Astrocyte (in vitro differentiated cells and primary cell): ENCODE measurements around the gene CUEDC1. TPM values are rescaled to one million over a fixed set of nuclear protein-coding genes. Genes with fewer than 3 reads are reported as not detected.

Experiments used
- DNase-seq: peaks from one replicate; pipeline ENCODE4 v3.0.0-alpha.2; 2010; ENCODE audit warnings: low read depth
- FAIRE-seq: peaks from 2 replicates; lab custom pipeline; 2011; peaks lifted over from hg19 to GRCh38; lab: Jason Lieb, UNC
- H2AFZ ChIP-seq: 2 replicates; pipeline ENCODE4 v1.6.0; 2012; ENCODE audit warnings: low read depth, low read length, inconsistent platforms
- H3K27ac ChIP-seq: 2 replicates; pipeline ENCODE4 v1.5.1; 2011; ENCODE audit warnings: low read depth, low read length, inconsistent platforms
- H3K27me3 ChIP-seq: 2 replicates; pipeline ENCODE4 v1.6.0; 2011; ENCODE audit warnings: low read length, inconsistent platforms; ENCODE audit not compliant: insufficient read depth
- H3K36me3 ChIP-seq: 2 replicates; pipeline ENCODE4 v1.5.1; 2011; ENCODE audit warnings: low read length, inconsistent platforms; ENCODE audit not compliant: insufficient read depth
- H3K4me1 ChIP-seq: 2 replicates; pipeline ENCODE4 v1.5.1; 2011; ENCODE audit warnings: low read length, inconsistent platforms; ENCODE audit not compliant: insufficient read depth
- H3K4me2 ChIP-seq: 2 replicates; pipeline ENCODE4 v1.6.0; 2012; ENCODE audit warnings: low read length, inconsistent platforms
- H3K4me3 ChIP-seq: 2 replicates; pipeline ENCODE4 v1.5.1; 2011; ENCODE audit warnings: low read depth, mild to moderate bottlenecking, low read length, inconsistent platforms; ENCODE audit not compliant: insufficient read depth
- H3K79me2 ChIP-seq: 2 replicates; pipeline ENCODE4 v1.6.0; 2012; ENCODE audit warnings: mild to moderate bottlenecking, low read length, inconsistent platforms; ENCODE audit not compliant: insufficient read depth
- H3K9ac ChIP-seq: 2 replicates; pipeline ENCODE4 v1.6.0; 2012; ENCODE audit warnings: mild to moderate bottlenecking, low read length, inconsistent platforms
- H3K9me3 ChIP-seq: 2 replicates; pipeline ENCODE4 v1.5.1; 2012; ENCODE audit warnings: low read depth, mild to moderate bottlenecking, low read length, inconsistent platforms; ENCODE audit not compliant: insufficient read depth
- H4K20me1 ChIP-seq: 2 replicates; pipeline ENCODE4 v1.6.0; 2012; ENCODE audit warnings: low read length, inconsistent platforms; ENCODE audit not compliant: insufficient read depth
- H3K27ac Mint-ChIP-seq: one replicate; pipeline ENCODE4 v1.8.0; 2021; ENCODE audit warnings: mild to moderate bottlenecking, mixed read lengths; ENCODE audit not compliant: unreplicated experiment
- H3K27me3 Mint-ChIP-seq: one replicate; pipeline ENCODE4 v1.8.0; 2021; ENCODE audit warnings: low read depth, mixed read lengths; ENCODE audit not compliant: unreplicated experiment
- H3K36me3 Mint-ChIP-seq: one replicate; pipeline ENCODE4 v1.8.0; 2021; ENCODE audit warnings: low read depth, mixed read lengths; ENCODE audit not compliant: unreplicated experiment
- H3K4me1 Mint-ChIP-seq: one replicate; pipeline ENCODE4 v1.8.0; 2021; ENCODE audit warnings: low read depth, mixed read lengths; ENCODE audit not compliant: unreplicated experiment
- H3K4me3 Mint-ChIP-seq: one replicate; pipeline ENCODE4 v1.8.0; 2021; ENCODE audit warnings: mild to moderate bottlenecking, moderate library complexity, mixed read lengths; ENCODE audit not compliant: unreplicated experiment
- H3K9me3 Mint-ChIP-seq: one replicate; pipeline ENCODE4 v1.8.0; 2021; ENCODE audit warnings: mild to moderate bottlenecking, mixed read lengths; ENCODE audit not compliant: unreplicated experiment
- CTCF ChIP-seq: IDR thresholded peaks from 2 replicates; pipeline ENCODE4 v1.5.1; 2011; ENCODE audit warnings: low read depth, mild to moderate bottlenecking, inconsistent platforms, low read length, moderate library complexity; ENCODE audit not compliant: insufficient read depth
- EZH2 ChIP-seq: IDR thresholded peaks from 2 replicates; pipeline ENCODE4 v1.6.1; 2012; ENCODE audit warnings: mild to moderate bottlenecking, low read length, inconsistent platforms; ENCODE audit not compliant: insufficient read depth
- total RNA-seq: library from RNA; stranded (reverse); gene quantifications from 2 replicates; pipeline ENCODE4 v1.2.1, GENCODE V29; 2021

CUEDC1 gene
- total RNA-seq, 1 donor from 2014 or later, result 43.7 TPM

- peak overlapping the region; percentile 44 for H3K9ac ChIP-seq
- TF ChIP-seq EZH2 (no peak), CTCF (no peak)
- Mint-ChIP-seq H3K27ac (peak overlapping the region; percentile 93), H3K4me1 (peaks cover 77% of the 10 kb centered on the region), H3K36me3 (peaks cover 9% of the 10 kb centered on the region), H3K27me3 (no peaks in the 10 kb centered on the region), H3K4me3 (no peak overlapping the region), H3K9me3 (no peaks in the 10 kb centered on the region)
- H3K4me2 ChIP-seq, result no peak overlapping the region
- no peaks in the 10 kb centered on the region for H4K20me1 ChIP-seq
- no peak overlapping the region for H3K27ac ChIP-seq
- no peaks in the 10 kb centered on the region for H3K9me3 ChIP-seq
- H2AFZ ChIP-seq, result no peak overlapping the region
- H3K36me3 ChIP-seq, result no peaks in the 10 kb centered on the region
- peaks cover 3% of the 10 kb centered on the region for H3K79me2 ChIP-seq
- no peak for FAIRE-seq
- no peak for DNase-seq
- no peaks in the 10 kb centered on the region for H3K27me3 ChIP-seq
- H3K4me3 ChIP-seq, result no peak overlapping the region
- H3K4me1 ChIP-seq, result peaks cover 75% of the 10 kb centered on the region
Observed at GRCh38 chr17:57876866-57877237, 78.4 kb downstream of the CUEDC1 start.

GRCh38 chr17:57876023-57876865, 79.0 kb downstream of the CUEDC1 start:
- Histone ChIP-seq H3K36me3 (peaks cover under 1% of the 10 kb centered on the region), H4K20me1 (no peaks in the 10 kb centered on the region), H3K4me3 (no peak overlapping the region), H3K79me2 (peaks cover 3% of the 10 kb centered on the region), H3K4me2 (peak overlapping the region; percentile 88), H3K27ac (peak overlapping the region; percentile 35), H3K27me3 (no peaks in the 10 kb centered on the region), H3K9me3 (no peaks in the 10 kb centered on the region), H2AFZ (no peak overlapping the region), H3K4me1 (peaks cover 69% of the 10 kb centered on the region), H3K9ac (peak overlapping the region; percentile 44)
- no peak overlapping the region for H3K4me3 Mint-ChIP-seq
- H3K27ac Mint-ChIP-seq, result peak overlapping the region; percentile 93
- TF ChIP-seq EZH2 (no peak), CTCF (no peak)
- no peaks in the 10 kb centered on the region for H3K27me3 Mint-ChIP-seq
- no peaks in the 10 kb centered on the region for H3K9me3 Mint-ChIP-seq
- H3K4me1 Mint-ChIP-seq, result peaks cover 76% of the 10 kb centered on the region
- peaks cover 9% of the 10 kb centered on the region for H3K36me3 Mint-ChIP-seq
- no peak for FAIRE-seq
- DNase-seq, result no peak
